Neutrophil (primary cell): ENCODE results near the gene RALA.

Source experiments
- H3K27ac ChIP-seq: fragments of 200-600 bp; sonication (generic); 2 replicates; pipeline ENCODE4 v1.5.1; 2016; ENCODE audit warnings: mild to moderate bottlenecking, moderate library complexity
- H3K27me3 ChIP-seq: fragments of 200-600 bp; sonication (generic); 2 replicates; pipeline ENCODE4 v1.6.0; 2016; ENCODE audit warnings: mild to moderate bottlenecking
- H3K36me3 ChIP-seq: fragments of 200-600 bp; sonication (generic); 2 replicates; pipeline ENCODE4 v1.5.1; 2017
- H3K4me1 ChIP-seq, 2 experiments: fragments of 200-600 bp in 1 of 2; sonication (generic) in 1 of 2; 1 replicate in 1 of 2; 2 replicates in 1 of 2; pipeline versions ENCODE4 v1.5.1 to v1.6.1; 2013 to 2016; ENCODE audit warnings: low read depth in 1 of 2, low read length in 1 of 2, mild to moderate bottlenecking in 1 of 2, moderate library complexity in 1 of 2; ENCODE audit not compliant: control insufficient read depth in 1 of 2, insufficient read depth in 1 of 2
- H3K4me3 ChIP-seq, 2 experiments: fragments of 200-600 bp in 1 of 2; sonication (generic) in 1 of 2; 1 replicate in 1 of 2; 2 replicates in 1 of 2; pipeline ENCODE4 v1.5.1; 2013 to 2016; ENCODE audit warnings: low read depth in 1 of 2, low read length in 1 of 2, mild to moderate bottlenecking in 1 of 2, moderate library complexity in 1 of 2
- H3K9me3 ChIP-seq: fragments of 200-600 bp; sonication (generic); 2 replicates; pipeline ENCODE4 v1.5.1; 2016
- CTCF ChIP-seq: fragments of 200-600 bp; sonication (generic); IDR thresholded peaks from 2 replicates; pipeline ENCODE4 v1.5.1; 2016; ENCODE audit warnings: antibody characterized with exemption

RALA gene

DNA sequence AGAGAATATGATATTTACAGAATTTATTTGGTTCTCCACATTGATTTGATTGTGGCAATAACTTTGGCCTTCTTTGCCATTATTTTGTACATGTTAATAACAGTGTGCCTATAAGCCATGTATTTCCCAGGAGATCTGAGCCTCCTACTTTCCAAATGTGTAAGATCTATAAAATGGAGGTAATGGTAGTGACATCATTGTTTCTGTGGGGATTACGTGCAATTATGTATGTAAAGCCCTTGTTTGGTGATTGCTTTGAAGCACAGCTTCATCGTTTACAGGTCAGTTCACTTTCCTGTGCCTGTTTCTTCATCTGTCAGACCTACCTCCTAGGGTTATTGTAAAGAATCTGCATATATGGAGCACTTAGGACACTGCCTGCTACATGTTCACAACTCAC, 39.8 kb upstream of the RALA start:
- TF ChIP-seq CTCF = no peak
- H3K4me1 ChIP-seq = no peaks in the 10 kb centered on the region
- no peak overlapping the region for H3K4me3 ChIP-seq
- H3K36me3 ChIP-seq = no peaks in the 10 kb centered on the region
- H3K27ac ChIP-seq = no peak overlapping the region
- no peaks in the 10 kb centered on the region for H3K9me3 ChIP-seq
- H3K27me3 ChIP-seq = no peaks in the 10 kb centered on the region

DNA sequence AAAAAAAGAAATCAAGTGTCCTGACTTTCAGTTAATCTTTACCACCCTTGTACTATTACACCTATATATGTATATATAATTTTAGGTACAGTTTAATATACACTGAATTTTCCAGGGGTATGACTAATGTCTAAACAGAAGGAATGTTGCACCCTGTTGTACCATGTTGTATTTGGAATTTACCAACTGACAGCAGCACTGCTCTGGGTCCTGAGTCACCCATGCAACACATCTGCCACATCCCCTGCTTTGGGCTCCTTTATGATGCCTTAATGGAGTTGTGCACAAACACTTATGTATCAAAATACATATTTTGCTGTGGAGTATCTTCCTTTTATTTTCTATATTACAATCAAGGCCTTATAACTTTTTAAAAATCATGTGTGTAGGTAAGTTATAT, 36.0 kb upstream of the RALA start:
- Histone ChIP-seq H3K4me3 (no peak overlapping the region), H3K27me3 (peaks cover 10% of the 10 kb centered on the region), H3K4me1 (no peaks in the 10 kb centered on the region), H3K36me3 (no peaks in the 10 kb centered on the region), H3K27ac (no peak overlapping the region), H3K9me3 (no peaks in the 10 kb centered on the region)
- TF ChIP-seq CTCF = no peak

GRCh38 chr7:39588416-39588815, 35.0 kb upstream of the RALA start:
- H3K4me3 ChIP-seq = no peak overlapping the region
- no peak for TF ChIP-seq CTCF
- no peaks in the 10 kb centered on the region for H3K36me3 ChIP-seq
- no peaks in the 10 kb centered on the region for H3K9me3 ChIP-seq
- no peaks in the 10 kb centered on the region for H3K4me1 ChIP-seq
- H3K27me3 ChIP-seq = peaks cover 10% of the 10 kb centered on the region
- no peak overlapping the region for H3K27ac ChIP-seq

DNA sequence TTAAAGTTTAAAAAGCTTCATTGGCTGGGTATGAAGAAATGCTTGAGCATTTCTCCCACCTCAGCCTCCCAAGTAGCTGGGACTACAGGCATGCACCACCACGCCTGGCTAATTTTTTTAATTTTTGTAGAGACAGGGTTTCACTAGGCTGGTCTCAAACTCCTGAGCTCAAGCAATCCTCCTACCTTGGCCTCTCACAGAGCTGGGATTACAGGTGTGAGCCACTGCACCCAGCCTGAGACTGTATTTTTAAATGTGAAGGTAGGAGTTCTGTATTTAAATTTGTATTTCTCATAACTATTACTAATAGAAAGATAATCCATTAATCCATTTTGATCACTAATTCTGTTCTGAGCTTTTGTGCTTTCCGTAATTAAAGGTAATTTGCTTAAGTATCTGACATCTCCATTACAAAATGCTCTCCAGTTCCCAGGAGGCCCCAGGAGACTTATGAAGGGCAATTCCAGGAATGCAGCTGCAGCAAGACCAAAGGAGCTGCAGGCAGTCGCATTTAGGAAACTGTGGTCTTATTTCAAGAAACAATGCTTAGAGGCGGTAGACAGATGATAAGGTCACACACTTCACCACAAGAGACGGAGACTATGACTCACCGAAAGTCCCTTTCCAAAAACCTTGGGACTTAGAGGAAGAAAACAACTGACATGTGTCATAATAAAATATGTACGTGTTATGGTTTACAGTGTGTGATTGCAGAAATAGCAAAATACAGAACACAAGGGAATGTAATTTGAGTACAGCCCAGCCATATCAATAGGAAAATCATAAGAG, 33.9 kb upstream of the RALA start:
- H3K27me3 ChIP-seq = peaks cover 10% of the 10 kb centered on the region
- no peak for TF ChIP-seq CTCF
- no peaks in the 10 kb centered on the region for H3K9me3 ChIP-seq
- H3K4me3 ChIP-seq = no peak overlapping the region
- no peaks in the 10 kb centered on the region for H3K36me3 ChIP-seq
- H3K4me1 ChIP-seq = no peaks in the 10 kb centered on the region
- no peak overlapping the region for H3K27ac ChIP-seq

GRCh38 chr7:39592586-39592985, 30.8 kb upstream of the RALA start:
- H3K27ac ChIP-seq = no peak overlapping the region
- H3K36me3 ChIP-seq = no peaks in the 10 kb centered on the region
- H3K4me1 ChIP-seq = no peaks in the 10 kb centered on the region
- TF ChIP-seq CTCF = no peak
- H3K9me3 ChIP-seq = no peaks in the 10 kb centered on the region
- H3K4me3 ChIP-seq = no peak overlapping the region
- peaks cover 10% of the 10 kb centered on the region for H3K27me3 ChIP-seq
